HepG2 (cell line): Measurements from ENCODE around the gene OASL. TPM values are rescaled to one million over a fixed set of nuclear protein-coding genes. Genes with fewer than 3 reads are reported as not detected.

Experiments used
- ARNTL ChIP-seq: sonication (generic); formaldehyde crosslinking; IDR thresholded peaks from 2 replicates; pipeline ENCODE4 v1.4.0; 2020; ENCODE audit warnings: mild to moderate bottlenecking, missing genetic modification reagents
- HMG20B ChIP-seq: conservative IDR thresholded peaks from 2 replicates; pipeline ENCODE4 v1.6.1; 2016; ENCODE audit warnings: missing genetic modification reagents, missing compliant biosample characterization
- MAFG ChIP-seq: sonication (generic); formaldehyde crosslinking; IDR thresholded peaks from 2 replicates; pipeline ENCODE4 v1.5.1; 2020; ENCODE audit warnings: mild to moderate bottlenecking, missing genetic modification reagents
- SALL1 ChIP-seq: sonication (generic); formaldehyde crosslinking; IDR thresholded peaks from 2 replicates; pipeline ENCODE4 v1.8.0; 2022; ENCODE audit warnings: mild to moderate bottlenecking, missing genetic modification reagents
- ZNF124 ChIP-seq: sonication (generic); formaldehyde crosslinking; IDR thresholded peaks from 2 replicates; pipeline ENCODE4 v1.4.0; 2020; ENCODE audit warnings: missing genetic modification reagents
- ZNF792 ChIP-seq: IDR thresholded peaks from 2 replicates; pipeline ENCODE4 v1.6.1; 2016
- ZSCAN22 ChIP-seq: sonication (generic); formaldehyde crosslinking; IDR thresholded peaks from 2 replicates; pipeline ENCODE4 v1.4.0; 2020; ENCODE audit warnings: mild to moderate bottlenecking, missing genetic modification reagents
- polyA plus RNA-seq, 8 experiments: library from polyadenylated mRNA; depleted of rRNA in 3 of 8; stranded (reverse) in 7 of 8; unstranded in 1 of 8; fragments of >200 nt; fragmentation: Illumina TruSeq in 4 of 8; extraction: Trizol in 4 of 8; gene quantifications; 2 replicates each; pipeline versions ENCODE4 v1.2.1 to v1.2.3, GENCODE V29; 2011 to 2016; ENCODE audit warnings: low read depth in 4 of 8, missing spikeins in 1 of 8, mixed read lengths in 1 of 8; ENCODE audit not compliant: insufficient read depth in 1 of 8
- total RNA-seq, 5 experiments: library from RNA; depleted of rRNA; stranded (reverse); fragments of >200 nt; fragmentation: Illumina TruSeq; extraction: Trizol; gene quantifications; 2 replicates each; pipeline ENCODE4 v1.2.3, GENCODE V29; 2016; ENCODE audit warnings: low read depth in 1 of 5
- TF ChIP-seq, protein P1 (sequence below): sonication (generic); formaldehyde crosslinking; IDR thresholded peaks from 2 replicates; pipeline ENCODE4 v1.5.0; 2020; ENCODE audit warnings: mild to moderate bottlenecking, missing genetic modification reagents
- TF ChIP-seq, protein P2 (sequence below): IDR thresholded peaks from 2 replicates; pipeline ENCODE4 v1.6.1; 2012; ENCODE audit warnings: low read depth, low read length, improper control_type of control experiment
- TF ChIP-seq, protein P3 (sequence below): sonication (generic); formaldehyde crosslinking; IDR thresholded peaks from 2 replicates; pipeline ENCODE4 v1.4.0; 2020; ENCODE audit warnings: missing genetic modification reagents, mild to moderate bottlenecking, borderline replicate concordance
- TF ChIP-seq, protein P4 (sequence below): sonication (generic); formaldehyde crosslinking; IDR thresholded peaks from 2 replicates; pipeline ENCODE4; 2020; ENCODE audit warnings: missing genetic modification reagents, mild to moderate bottlenecking, borderline replicate concordance

The OASL gene
- total and polyA plus RNA-seq, 2 of the 13 experiments (the other 11 are each of a cell fraction or from before 2014, with no cell fraction given), result 0.11 to 0.22 TPM

DNA sequence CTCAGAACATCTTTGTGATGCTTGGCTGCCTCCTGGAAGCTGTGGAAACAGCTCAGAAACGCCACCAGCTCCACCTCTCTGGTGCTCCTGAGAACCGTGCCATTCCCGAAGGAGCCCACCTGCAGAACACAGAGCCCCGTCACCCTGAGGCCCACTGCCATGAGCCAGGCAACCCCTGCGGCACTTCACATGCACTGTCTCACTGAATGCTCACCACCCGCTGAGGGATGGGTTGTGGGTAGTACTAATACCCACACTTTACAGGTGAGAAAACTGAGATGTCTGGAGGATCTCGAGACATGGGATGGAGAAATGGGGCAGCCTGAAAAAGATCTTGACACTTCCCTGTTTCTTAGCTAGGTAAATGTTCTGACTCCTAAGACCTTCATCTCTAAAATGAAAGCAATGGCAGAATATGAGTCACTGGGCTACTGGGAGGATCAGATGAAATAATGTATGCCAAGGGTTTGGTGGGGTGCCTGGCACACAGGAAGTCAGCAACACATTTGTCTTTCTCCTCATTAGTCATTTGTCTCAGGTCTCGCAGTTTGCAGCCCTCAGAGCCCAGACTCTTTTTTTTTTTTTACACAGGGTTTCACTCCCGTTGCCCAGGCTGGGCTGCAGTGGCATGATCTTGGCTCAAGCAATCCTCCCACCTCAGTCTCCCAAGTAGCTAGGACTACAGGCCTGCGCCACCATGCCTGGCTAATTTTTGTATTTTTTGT, 5.3 kb downstream of the OASL start (continued):
- TF ChIP-seq, protein P1, sequence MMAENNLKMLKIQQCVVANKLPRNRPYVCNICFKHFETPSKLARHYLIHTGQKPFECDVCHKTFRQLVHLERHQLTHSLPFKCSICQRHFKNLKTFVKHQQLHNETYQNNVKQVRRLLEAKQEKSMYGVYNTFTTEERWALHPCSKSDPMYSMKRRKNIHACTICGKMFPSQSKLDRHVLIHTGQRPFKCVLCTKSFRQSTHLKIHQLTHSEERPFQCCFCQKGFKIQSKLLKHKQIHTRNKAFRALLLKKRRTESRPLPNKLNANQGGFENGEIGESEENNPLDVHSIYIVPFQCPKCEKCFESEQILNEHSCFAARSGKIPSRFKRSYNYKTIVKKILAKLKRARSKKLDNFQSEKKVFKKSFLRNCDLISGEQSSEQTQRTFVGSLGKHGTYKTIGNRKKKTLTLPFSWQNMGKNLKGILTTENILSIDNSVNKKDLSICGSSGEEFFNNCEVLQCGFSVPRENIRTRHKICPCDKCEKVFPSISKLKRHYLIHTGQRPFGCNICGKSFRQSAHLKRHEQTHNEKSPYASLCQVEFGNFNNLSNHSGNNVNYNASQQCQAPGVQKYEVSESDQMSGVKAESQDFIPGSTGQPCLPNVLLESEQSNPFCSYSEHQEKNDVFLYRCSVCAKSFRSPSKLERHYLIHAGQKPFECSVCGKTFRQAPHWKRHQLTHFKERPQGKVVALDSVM (CRISPR knock-in tag), result no peak
- TF ChIP-seq ZNF792 (CRISPR knock-in tag) (no peak), ZSCAN22 (no peak), HMG20B (CRISPR knock-in tag) (no peak), SALL1 (CRISPR knock-in tag) (no peak), MAFG (CRISPR knock-in tag) (no peak), ZNF124 (no peak), ARNTL (CRISPR knock-in tag) (no peak)
- TF ChIP-seq, protein P2, sequence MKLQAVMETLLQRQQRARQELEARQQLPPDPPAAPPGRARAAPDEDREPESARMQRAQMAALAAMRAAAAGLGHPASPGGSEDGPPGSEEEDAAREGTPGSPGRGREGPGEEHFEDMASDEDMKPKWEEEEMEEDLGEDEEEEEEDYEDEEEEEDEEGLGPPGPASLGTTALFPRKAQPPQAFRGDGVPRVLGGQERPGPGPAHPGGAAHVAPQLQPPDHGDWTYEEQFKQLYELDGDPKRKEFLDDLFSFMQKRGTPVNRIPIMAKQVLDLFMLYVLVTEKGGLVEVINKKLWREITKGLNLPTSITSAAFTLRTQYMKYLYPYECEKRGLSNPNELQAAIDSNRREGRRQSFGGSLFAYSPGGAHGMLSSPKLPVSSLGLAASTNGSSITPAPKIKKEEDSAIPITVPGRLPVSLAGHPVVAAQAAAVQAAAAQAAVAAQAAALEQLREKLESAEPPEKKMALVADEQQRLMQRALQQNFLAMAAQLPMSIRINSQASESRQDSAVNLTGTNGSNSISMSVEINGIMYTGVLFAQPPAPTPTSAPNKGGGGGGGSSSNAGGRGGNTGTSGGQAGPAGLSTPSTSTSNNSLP, result no peak
- TF ChIP-seq, protein P3, sequence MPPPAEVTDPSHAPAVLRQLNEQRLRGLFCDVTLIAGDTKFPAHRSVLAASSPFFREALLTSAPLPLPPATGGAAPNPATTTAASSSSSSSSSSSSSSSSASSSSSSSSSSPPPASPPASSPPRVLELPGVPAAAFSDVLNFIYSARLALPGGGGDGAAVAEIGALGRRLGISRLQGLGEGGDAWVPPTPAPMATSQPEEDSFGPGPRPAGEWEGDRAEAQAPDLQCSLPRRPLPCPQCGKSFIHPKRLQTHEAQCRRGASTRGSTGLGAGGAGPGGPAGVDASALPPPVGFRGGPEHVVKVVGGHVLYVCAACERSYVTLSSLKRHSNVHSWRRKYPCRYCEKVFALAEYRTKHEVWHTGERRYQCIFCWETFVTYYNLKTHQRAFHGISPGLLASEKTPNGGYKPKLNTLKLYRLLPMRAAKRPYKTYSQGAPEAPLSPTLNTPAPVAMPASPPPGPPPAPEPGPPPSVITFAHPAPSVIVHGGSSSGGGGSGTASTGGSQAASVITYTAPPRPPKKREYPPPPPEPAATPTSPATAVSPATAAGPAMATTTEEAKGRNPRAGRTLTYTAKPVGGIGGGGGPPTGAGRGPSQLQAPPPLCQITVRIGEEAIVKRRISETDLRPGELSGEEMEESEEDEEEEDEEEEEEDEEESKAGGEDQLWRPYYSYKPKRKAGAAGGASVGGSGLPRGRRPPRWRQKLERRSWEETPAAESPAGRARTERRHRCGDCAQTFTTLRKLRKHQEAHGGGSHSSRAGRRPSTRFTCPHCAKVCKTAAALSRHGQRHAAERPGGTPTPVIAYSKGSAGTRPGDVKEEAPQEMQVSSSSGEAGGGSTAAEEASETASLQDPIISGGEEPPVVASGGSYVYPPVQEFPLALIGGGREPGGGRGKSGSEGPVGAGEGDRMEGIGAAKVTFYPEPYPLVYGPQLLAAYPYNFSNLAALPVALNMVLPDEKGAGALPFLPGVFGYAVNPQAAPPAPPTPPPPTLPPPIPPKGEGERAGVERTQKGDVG (CRISPR knock-in tag), result no peak
- TF ChIP-seq, protein P4, sequence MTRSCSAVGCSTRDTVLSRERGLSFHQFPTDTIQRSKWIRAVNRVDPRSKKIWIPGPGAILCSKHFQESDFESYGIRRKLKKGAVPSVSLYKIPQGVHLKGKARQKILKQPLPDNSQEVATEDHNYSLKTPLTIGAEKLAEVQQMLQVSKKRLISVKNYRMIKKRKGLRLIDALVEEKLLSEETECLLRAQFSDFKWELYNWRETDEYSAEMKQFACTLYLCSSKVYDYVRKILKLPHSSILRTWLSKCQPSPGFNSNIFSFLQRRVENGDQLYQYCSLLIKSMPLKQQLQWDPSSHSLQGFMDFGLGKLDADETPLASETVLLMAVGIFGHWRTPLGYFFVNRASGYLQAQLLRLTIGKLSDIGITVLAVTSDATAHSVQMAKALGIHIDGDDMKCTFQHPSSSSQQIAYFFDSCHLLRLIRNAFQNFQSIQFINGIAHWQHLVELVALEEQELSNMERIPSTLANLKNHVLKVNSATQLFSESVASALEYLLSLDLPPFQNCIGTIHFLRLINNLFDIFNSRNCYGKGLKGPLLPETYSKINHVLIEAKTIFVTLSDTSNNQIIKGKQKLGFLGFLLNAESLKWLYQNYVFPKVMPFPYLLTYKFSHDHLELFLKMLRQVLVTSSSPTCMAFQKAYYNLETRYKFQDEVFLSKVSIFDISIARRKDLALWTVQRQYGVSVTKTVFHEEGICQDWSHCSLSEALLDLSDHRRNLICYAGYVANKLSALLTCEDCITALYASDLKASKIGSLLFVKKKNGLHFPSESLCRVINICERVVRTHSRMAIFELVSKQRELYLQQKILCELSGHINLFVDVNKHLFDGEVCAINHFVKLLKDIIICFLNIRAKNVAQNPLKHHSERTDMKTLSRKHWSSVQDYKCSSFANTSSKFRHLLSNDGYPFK (CRISPR knock-in tag), result no peak
